ENCODE results near the gene HTT. TPM values are rescaled to one million over a fixed set of nuclear protein-coding genes. Genes with fewer than 3 reads are reported as not detected.

The HTT gene
- total and polyA plus RNA-seq, 2 of the 13 experiments (the other 11 are each of a cell fraction or from before 2014, with no cell fraction given) = 17.5 to 19.5 TPM

DNA sequence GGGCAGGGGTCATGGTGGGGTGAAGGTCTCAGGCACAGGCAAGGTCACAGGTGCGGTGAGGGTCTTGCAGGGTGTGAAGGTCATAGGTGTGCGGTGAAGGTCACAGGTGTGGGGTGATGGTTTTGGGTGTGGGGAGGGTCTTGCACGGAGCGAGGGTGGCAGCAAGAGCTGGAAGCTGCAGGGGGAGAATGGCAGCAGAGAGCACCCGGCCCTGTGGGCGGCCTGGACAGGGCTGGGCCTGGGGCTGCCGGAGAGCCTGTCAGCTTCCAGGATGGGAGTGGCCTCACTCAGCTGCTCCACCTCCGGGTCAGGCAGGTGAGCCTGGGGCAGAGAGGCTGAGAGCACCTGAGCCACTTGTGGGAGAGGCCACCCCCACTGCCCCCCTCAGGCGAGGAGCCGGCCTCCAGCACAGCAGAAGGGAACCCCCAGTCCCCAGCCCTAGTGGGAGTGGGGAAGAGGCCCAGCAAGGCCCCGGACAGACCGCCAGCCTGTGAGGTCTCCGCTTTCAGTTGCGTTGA is 176.0 kb downstream of the HTT start (continued):
- TF ChIP-seq ARNT2 (CRISPR knock-in tag; IDR thresholded peaks at IDR 0.05; ENCODE audit: low read depth) (0 out of 2 replicates have a peak, but pooled peaks have one; percentile 37), KDM6A (CRISPR knock-in tag; IDR thresholded peaks at IDR 0.05; ENCODE audit: low read depth) (no peak), SMAD9 (CRISPR knock-in tag; IDR thresholded peaks at IDR 0.05) (no peak), SAP130 (CRISPR knock-in tag; IDR thresholded peaks at IDR 0.05; ENCODE audit: low read depth) (peak; percentile 39; the same call in 1 of the 2 replicates), ESRRA (CRISPR knock-in tag; IDR thresholded peaks at IDR 0.05; ENCODE audit: low read depth) (0 out of 2 replicates have a peak, but pooled peaks have one; percentile 63), GLI4 (CRISPR knock-in tag; IDR thresholded peaks at IDR 0.05; ENCODE audit: borderline replicate concordance) (0 out of 2 replicates have a peak, but pooled peaks have one; percentile 82), ZNF451 (CRISPR knock-in tag; IDR thresholded peaks at IDR 0.05) (peak; percentile 28; the same call in 1 of the 2 replicates), NFKB2 (CRISPR knock-in tag; IDR thresholded peaks at IDR 0.05; ENCODE audit: borderline replicate concordance) (0 out of 2 replicates have a peak, but pooled peaks have one; percentile 6), CHCHD3 (CRISPR knock-in tag; IDR thresholded peaks at IDR 0.05) (no peak), ZNF616 (CRISPR knock-in tag; IDR thresholded peaks at IDR 0.05; ENCODE audit: low read depth) (0 out of 2 replicates have a peak, but pooled peaks have one; percentile 31), TBX2 (CRISPR knock-in tag; IDR thresholded peaks at IDR 0.05; ENCODE audit: borderline replicate concordance) (0 out of 2 replicates have a peak, but pooled peaks have one; percentile 54), NFIB (CRISPR knock-in tag; IDR thresholded peaks at IDR 0.05; ENCODE audit: borderline replicate concordance) (no peak), SP5 (CRISPR knock-in tag; IDR thresholded peaks at IDR 0.05; ENCODE audit: borderline replicate concordance, low read depth) (peak; percentile 62; the same call in 1 of the 2 replicates)
- TF ChIP-seq, protein P1, sequence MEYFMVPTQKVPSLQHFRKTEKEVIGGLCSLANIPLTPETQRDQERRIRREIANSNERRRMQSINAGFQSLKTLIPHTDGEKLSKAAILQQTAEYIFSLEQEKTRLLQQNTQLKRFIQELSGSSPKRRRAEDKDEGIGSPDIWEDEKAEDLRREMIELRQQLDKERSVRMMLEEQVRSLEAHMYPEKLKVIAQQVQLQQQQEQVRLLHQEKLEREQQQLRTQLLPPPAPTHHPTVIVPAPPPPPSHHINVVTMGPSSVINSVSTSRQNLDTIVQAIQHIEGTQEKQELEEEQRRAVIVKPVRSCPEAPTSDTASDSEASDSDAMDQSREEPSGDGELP (IDR thresholded peaks at IDR 0.05; ENCODE audit: borderline replicate concordance, low read depth) = peak; percentile 65; the same call in 1 of the 2 replicates
- TF ChIP-seq, protein P2, sequence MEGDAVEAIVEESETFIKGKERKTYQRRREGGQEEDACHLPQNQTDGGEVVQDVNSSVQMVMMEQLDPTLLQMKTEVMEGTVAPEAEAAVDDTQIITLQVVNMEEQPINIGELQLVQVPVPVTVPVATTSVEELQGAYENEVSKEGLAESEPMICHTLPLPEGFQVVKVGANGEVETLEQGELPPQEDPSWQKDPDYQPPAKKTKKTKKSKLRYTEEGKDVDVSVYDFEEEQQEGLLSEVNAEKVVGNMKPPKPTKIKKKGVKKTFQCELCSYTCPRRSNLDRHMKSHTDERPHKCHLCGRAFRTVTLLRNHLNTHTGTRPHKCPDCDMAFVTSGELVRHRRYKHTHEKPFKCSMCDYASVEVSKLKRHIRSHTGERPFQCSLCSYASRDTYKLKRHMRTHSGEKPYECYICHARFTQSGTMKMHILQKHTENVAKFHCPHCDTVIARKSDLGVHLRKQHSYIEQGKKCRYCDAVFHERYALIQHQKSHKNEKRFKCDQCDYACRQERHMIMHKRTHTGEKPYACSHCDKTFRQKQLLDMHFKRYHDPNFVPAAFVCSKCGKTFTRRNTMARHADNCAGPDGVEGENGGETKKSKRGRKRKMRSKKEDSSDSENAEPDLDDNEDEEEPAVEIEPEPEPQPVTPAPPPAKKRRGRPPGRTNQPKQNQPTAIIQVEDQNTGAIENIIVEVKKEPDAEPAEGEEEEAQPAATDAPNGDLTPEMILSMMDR (CRISPR knock-in tag; IDR thresholded peaks at IDR 0.05) = peak; percentile 23
- TF ChIP-seq, protein P3, sequence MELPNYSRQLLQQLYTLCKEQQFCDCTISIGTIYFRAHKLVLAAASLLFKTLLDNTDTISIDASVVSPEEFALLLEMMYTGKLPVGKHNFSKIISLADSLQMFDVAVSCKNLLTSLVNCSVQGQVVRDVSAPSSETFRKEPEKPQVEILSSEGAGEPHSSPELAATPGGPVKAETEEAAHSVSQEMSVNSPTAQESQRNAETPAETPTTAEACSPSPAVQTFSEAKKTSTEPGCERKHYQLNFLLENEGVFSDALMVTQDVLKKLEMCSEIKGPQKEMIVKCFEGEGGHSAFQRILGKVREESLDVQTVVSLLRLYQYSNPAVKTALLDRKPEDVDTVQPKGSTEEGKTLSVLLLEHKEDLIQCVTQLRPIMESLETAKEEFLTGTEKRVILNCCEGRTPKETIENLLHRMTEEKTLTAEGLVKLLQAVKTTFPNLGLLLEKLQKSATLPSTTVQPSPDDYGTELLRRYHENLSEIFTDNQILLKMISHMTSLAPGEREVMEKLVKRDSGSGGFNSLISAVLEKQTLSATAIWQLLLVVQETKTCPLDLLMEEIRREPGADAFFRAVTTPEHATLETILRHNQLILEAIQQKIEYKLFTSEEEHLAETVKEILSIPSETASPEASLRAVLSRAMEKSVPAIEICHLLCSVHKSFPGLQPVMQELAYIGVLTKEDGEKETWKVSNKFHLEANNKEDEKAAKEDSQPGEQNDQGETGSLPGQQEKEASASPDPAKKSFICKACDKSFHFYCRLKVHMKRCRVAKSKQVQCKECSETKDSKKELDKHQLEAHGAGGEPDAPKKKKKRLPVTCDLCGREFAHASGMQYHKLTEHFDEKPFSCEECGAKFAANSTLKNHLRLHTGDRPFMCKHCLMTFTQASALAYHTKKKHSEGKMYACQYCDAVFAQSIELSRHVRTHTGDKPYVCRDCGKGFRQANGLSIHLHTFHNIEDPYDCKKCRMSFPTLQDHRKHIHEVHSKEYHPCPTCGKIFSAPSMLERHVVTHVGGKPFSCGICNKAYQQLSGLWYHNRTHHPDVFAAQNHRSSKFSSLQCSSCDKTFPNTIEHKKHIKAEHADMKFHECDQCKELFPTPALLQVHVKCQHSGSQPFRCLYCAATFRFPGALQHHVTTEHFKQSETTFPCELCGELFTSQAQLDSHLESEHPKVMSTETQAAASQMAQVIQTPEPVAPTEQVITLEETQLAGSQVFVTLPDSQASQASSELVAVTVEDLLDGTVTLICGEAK (IDR thresholded peaks at IDR 0.05) = no peak
- TF ChIP-seq, protein P3 (CRISPR knock-in tag; IDR thresholded peaks at IDR 0.05) = no peak

All from HepG2 (cell line).